ENCODE results near the gene CHCHD6.

GRCh38 chr3:126743350-126743749 is 39.3 kb downstream of the CHCHD6 start:
- TF ChIP-seq CTCF (conservative IDR thresholded peaks at IDR 0.05 in 1 of 2, IDR thresholded peaks at IDR 0.05 in 1 of 2; ENCODE audit: extremely low read depth in 1 of 2, insufficient read depth in 1 of 2, low read depth in 1 of 2, low read length in 2 of 2) (no peak), EZH2 (IDR thresholded peaks at IDR 0.05; ENCODE audit: borderline replicate concordance, low read length) (no peak)

Measured in mammary epithelial cell (primary cell).